HEK293 (cell line): ENCODE measurements around the gene CDK2.
A peak's percentile ranks its signal among the peaks of the same experiment; 100 is the strongest.

Experiments used
- CTCF ChIA-PET: fragments of 350-600 bp; formaldehyde crosslinking; extraction: SDS; loops from one replicate; lab custom pipeline; 2021; ENCODE audit warnings: antibody characterized with exemption; lab: Yijun Ruan, JAX
- POLR2A ChIA-PET: fragments of 300-600 bp; formaldehyde crosslinking; extraction: SDS; loops from one replicate; lab custom pipeline; 2020; ENCODE audit warnings: antibody characterized with exemption, inconsistent platforms; lab: Yijun Ruan, JAX
- H3K27ac ChIP-seq: fragments of 200-500 bp; sonication (Bioruptor generic); 2 replicates; pipeline ENCODE4 v1.5.1; 2014; ENCODE audit warnings: low read depth, low read length, control low read depth, inconsistent platforms; ENCODE audit errors: extremely low read depth
- H3K36me3 ChIP-seq, 2 experiments: fragments of 200-500 bp in 1 of 2; sonication (Bioruptor generic) in 1 of 2; 1 replicate in 1 of 2; 2 replicates in 1 of 2; pipeline ENCODE4 v1.5.1; 2014 to 2017; ENCODE audit warnings: inconsistent platforms in 2 of 2, low read length in 2 of 2; ENCODE audit not compliant: control insufficient read depth in 2 of 2, insufficient read depth in 1 of 2
- H3K4me1 ChIP-seq: fragments of 200-500 bp; sonication (Bioruptor generic); 2 replicates; pipeline ENCODE4 v1.5.1; 2014; ENCODE audit warnings: mild to moderate bottlenecking, low read length, inconsistent platforms; ENCODE audit not compliant: control insufficient read depth, insufficient read depth
- H3K4me3 ChIP-seq: 2 replicates; pipeline ENCODE4 v1.5.1; 2011; ENCODE audit warnings: low read depth, mild to moderate bottlenecking, control low read depth, low read length, moderate library complexity
- H3K9me3 ChIP-seq: fragments of 200-500 bp; sonication (Bioruptor generic); 2 replicates; pipeline ENCODE4 v1.5.1; 2014; ENCODE audit warnings: low read depth, low read length, inconsistent platforms; ENCODE audit not compliant: control insufficient read depth, insufficient read depth
- ELK4 ChIP-seq: IDR thresholded peaks from 2 replicates; pipeline ENCODE4 v1.6.1; 2011; ENCODE audit warnings: mild to moderate bottlenecking, low read depth, low read length, borderline replicate concordance
- GLIS1 ChIP-seq: fragments of 450-650 bp; formaldehyde crosslinking; IDR thresholded peaks from 2 replicates; pipeline ENCODE4 v1.5.1; 2016; ENCODE audit warnings: missing biosample characterization, missing genetic modification characterization
- OVOL3 ChIP-seq: fragments of 450-650 bp; formaldehyde crosslinking; IDR thresholded peaks from 2 replicates; pipeline ENCODE4 v1.5.1; 2016; ENCODE audit warnings: missing biosample characterization, missing genetic modification characterization
- SP2 ChIP-seq: fragments of 450-650 bp; formaldehyde crosslinking; IDR thresholded peaks from 2 replicates; pipeline ENCODE4 v1.5.1; 2016; ENCODE audit warnings: missing biosample characterization, missing genetic modification characterization
- SP3 ChIP-seq: fragments of 450-650 bp; formaldehyde crosslinking; IDR thresholded peaks from 2 replicates; pipeline ENCODE4 v1.5.1; 2016; ENCODE audit warnings: missing biosample characterization, missing genetic modification characterization
- ZBTB17 ChIP-seq: fragments of 450-650 bp; formaldehyde crosslinking; IDR thresholded peaks from 2 replicates; pipeline ENCODE4 v1.5.1; 2016; ENCODE audit warnings: missing biosample characterization, missing genetic modification characterization
- ZBTB20 ChIP-seq: fragments of 450-650 bp; formaldehyde crosslinking; IDR thresholded peaks from 2 replicates; pipeline ENCODE4 v1.5.1; 2016; ENCODE audit warnings: missing biosample characterization, missing genetic modification characterization
- ZBTB26 ChIP-seq: fragments of 450-650 bp; formaldehyde crosslinking; optimal IDR thresholded peaks from 2 replicates; pipeline ENCODE3; 2016; ENCODE audit warnings: missing biosample characterization, mild to moderate bottlenecking, missing genetic modification characterization
- ZNF239 ChIP-seq: fragments of 450-650 bp; formaldehyde crosslinking; IDR thresholded peaks from 2 replicates; pipeline ENCODE4 v1.5.1; 2016; ENCODE audit warnings: missing biosample characterization, missing genetic modification characterization
- ZNF24 ChIP-seq: fragments of 450-650 bp; formaldehyde crosslinking; IDR thresholded peaks from 2 replicates; pipeline ENCODE4 v1.5.1; 2016; ENCODE audit warnings: missing biosample characterization, missing genetic modification characterization
- ZNF274 ChIP-seq, 2 experiments: fragments of 200-500 bp in 1 of 2; fragments of 450-650 bp in 1 of 2; sonication (Bioruptor generic) in 1 of 2; formaldehyde crosslinking in 1 of 2; IDR thresholded peaks; 2 replicates each; pipeline versions ENCODE4 v1.5.1 to v1.6.1; 2014 to 2016; ENCODE audit warnings: borderline replicate concordance in 1 of 2, inconsistent platforms in 1 of 2, low read length in 1 of 2, missing biosample characterization in 1 of 2, missing genetic modification characterization in 1 of 2
- ZNF302 ChIP-seq: fragments of 450-650 bp; formaldehyde crosslinking; IDR thresholded peaks from 2 replicates; pipeline ENCODE4 v1.5.1; 2016; ENCODE audit warnings: missing biosample characterization, missing genetic modification characterization, low read depth
- ZNF48 ChIP-seq: fragments of 450-650 bp; formaldehyde crosslinking; IDR thresholded peaks from 2 replicates; pipeline ENCODE4 v1.5.1; 2016; ENCODE audit warnings: missing biosample characterization, missing genetic modification characterization
- ZNF510 ChIP-seq: fragments of 450-650 bp; formaldehyde crosslinking; IDR thresholded peaks from 2 replicates; pipeline ENCODE4 v1.5.1; 2018; ENCODE audit warnings: mild to moderate bottlenecking, missing genetic modification characterization, missing biosample characterization; ENCODE audit not compliant: insufficient replicate concordance
- ZNF555 ChIP-seq: fragments of 450-650 bp; formaldehyde crosslinking; conservative IDR thresholded peaks from 2 replicates; pipeline ENCODE4 v1.5.1; 2017; ENCODE audit warnings: missing biosample characterization, mild to moderate bottlenecking, missing genetic modification characterization, inconsistent platforms
- ZNF654 ChIP-seq: fragments of 450-650 bp; formaldehyde crosslinking; IDR thresholded peaks from 2 replicates; pipeline ENCODE4 v1.5.1; 2016; ENCODE audit warnings: low read depth, missing biosample characterization, missing genetic modification characterization
- ZNF660 ChIP-seq: fragments of 450-650 bp; IDR thresholded peaks from 2 replicates; pipeline ENCODE4 v1.5.1; 2018; ENCODE audit warnings: missing biosample characterization, mild to moderate bottlenecking, missing genetic modification characterization
- ZNF76 ChIP-seq: fragments of 450-650 bp; formaldehyde crosslinking; IDR thresholded peaks from 2 replicates; pipeline ENCODE4; 2016; ENCODE audit warnings: low read depth, missing biosample characterization, missing genetic modification characterization, borderline replicate concordance
- TF ChIP-seq, protein P1 (sequence below): fragments of 450-650 bp; formaldehyde crosslinking; IDR thresholded peaks from 2 replicates; pipeline ENCODE4 v1.5.1; 2016; ENCODE audit warnings: missing biosample characterization, missing genetic modification characterization

CDK2 gene

DNA sequence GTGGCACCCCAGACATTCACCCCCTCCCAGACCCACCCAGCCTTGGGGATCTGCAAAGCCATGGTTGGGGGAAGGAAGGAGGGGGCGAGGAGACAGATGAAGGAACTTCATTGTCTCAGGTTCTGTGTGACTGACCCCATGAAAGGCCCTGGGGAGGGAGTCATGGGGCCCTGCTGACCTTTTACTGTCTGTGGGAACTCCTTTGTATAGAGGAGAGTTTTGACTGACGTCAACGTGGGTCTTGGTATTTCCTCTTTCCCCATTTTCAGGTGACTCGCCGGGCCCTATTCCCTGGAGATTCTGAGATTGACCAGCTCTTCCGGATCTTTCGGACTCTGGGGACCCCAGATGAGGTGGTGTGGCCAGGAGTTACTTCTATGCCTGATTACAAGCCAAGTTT is 4.1 kb downstream of the CDK2 start:
- H3K4me3 ChIP-seq = no peak overlapping the region
- no peak overlapping the region for H3K27ac ChIP-seq
- no peak for TF ChIP-seq ZNF555 (tag by site-specific recombination)
- TF ChIP-seq ZNF24 = no peak
- TF ChIP-seq ZNF48 (tag by site-specific recombination) = no peak
- TF ChIP-seq ZNF302 (tag by site-specific recombination) = no peak
- no peak for TF ChIP-seq OVOL3 (tag by site-specific recombination)
- TF ChIP-seq ZNF654 (tag by site-specific recombination) = no peak
- no peak for TF ChIP-seq ELK4
- TF ChIP-seq, all 188 proteins: peak for 0
- ChIA-PET CTCF (interaction anchor here (0.6 to 1.1 kb wide), 3 partner anchors 25 to 1433 kb away, joined by 3 to 6 read pairs (median 4); no protein-coding TSS in a partner anchor), POLR2A (interaction anchor here (1.0 kb wide), 1 partner anchor 25 kb away, joined by 3 read pairs; no protein-coding TSS in a partner anchor)
- Histone ChIP-seq H3K4me1 (peaks cover 9% of the 10 kb centered on the region), H3K9me3 (no peaks in the 10 kb centered on the region), H3K36me3 (peaks cover 10 to 52% of the 10 kb centered on the region in 2 experiments)

GRCh38 chr12:55972042-55972441 is 5.4 kb downstream of the CDK2 start:
- H3K9me3 ChIP-seq = no peaks in the 10 kb centered on the region
- H3K36me3 ChIP-seq = peaks cover 10 to 63% of the 10 kb centered on the region in 2 experiments
- peaks cover 4% of the 10 kb centered on the region; the same call in 1 of the 2 replicates for H3K4me1 ChIP-seq
- POLR2A ChIA-PET = no interaction called here
- CTCF ChIA-PET = interaction anchor here (0.6 to 0.8 kb wide), 2 partner anchors 24 to 165 kb away, joined by 3 read pairs; no protein-coding TSS in a partner anchor
- 0 out of 2 replicates have a peak, but pooled peaks have one; percentile 11 for TF ChIP-seq SP3 (tag by site-specific recombination)
- 0 out of 2 replicates have a peak, but pooled peaks have one; percentile 21 for TF ChIP-seq SP2 (tag by site-specific recombination)
- TF ChIP-seq ZNF239 (tag by site-specific recombination) = no peak
- TF ChIP-seq ZBTB17 (tag by site-specific recombination) = peak; percentile 36
- TF ChIP-seq GLIS1 = no peak
- peak; percentile 96 for TF ChIP-seq ZBTB20
- TF ChIP-seq, all 188 proteins: peak for 4
- no peak overlapping the region for H3K4me3 ChIP-seq
- no peak overlapping the region for H3K27ac ChIP-seq

GRCh38 chr12:55972456-55972855 is 5.8 kb downstream of the CDK2 start:
- CTCF ChIA-PET = interaction anchor here (0.6 to 0.8 kb wide), 3 partner anchors 23 to 253 kb away, joined by 3 read pairs; no protein-coding TSS in a partner anchor
- H3K36me3 ChIP-seq = peaks cover 10 to 67% of the 10 kb centered on the region in 2 experiments
- POLR2A ChIA-PET = no interaction called here
- peak overlapping the region; percentile 42 for H3K4me3 ChIP-seq
- no peaks in the 10 kb centered on the region for H3K9me3 ChIP-seq
- H3K27ac ChIP-seq = no peak overlapping the region; the same call in 1 of the 2 replicates
- H3K4me1 ChIP-seq = peaks cover 4% of the 10 kb centered on the region; the same call in 1 of the 2 replicates
- TF ChIP-seq, protein P1, sequence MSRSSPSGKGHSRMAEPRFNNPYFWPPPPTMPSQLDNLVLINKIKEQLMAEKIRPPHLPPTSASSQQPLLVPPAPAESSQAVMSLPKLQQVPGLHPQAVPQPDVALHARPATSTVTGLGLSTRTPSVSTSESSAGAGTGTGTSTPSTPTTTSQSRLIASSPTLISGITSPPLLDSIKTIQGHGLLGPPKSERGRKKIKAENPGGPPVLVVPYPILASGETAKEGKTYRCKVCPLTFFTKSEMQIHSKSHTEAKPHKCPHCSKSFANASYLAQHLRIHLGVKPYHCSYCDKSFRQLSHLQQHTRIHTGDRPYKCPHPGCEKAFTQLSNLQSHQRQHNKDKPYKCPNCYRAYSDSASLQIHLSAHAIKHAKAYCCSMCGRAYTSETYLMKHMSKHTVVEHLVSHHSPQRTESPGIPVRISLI (tag by site-specific recombination) = 0 out of 2 replicates have a peak, but pooled peaks have one; percentile 16
- no peak for TF ChIP-seq ZBTB26 (tag by site-specific recombination)
- TF ChIP-seq ZNF510 = no peak
- no peak for TF ChIP-seq ZNF660
- TF ChIP-seq ZNF76 (tag by site-specific recombination) = no peak
- no peak for TF ChIP-seq ZNF274 (IDR thresholded peaks at IDR 0.05; ENCODE audit: low read length)
- TF ChIP-seq ZNF274 (tag by site-specific recombination; IDR thresholded peaks at IDR 0.05; ENCODE audit: borderline replicate concordance) = no peak
